ENCODE data around the gene IVD. TPM values are rescaled to one million over a fixed set of nuclear protein-coding genes. Genes with fewer than 3 reads are reported as not detected.

The IVD gene
- total and polyA plus RNA-seq, 2 of the 8 experiments (the other 6 are each of a cell fraction or from before 2014, with no cell fraction given), result 55.2 to 78.8 TPM

GRCh38 chr15:40470423-40471104 lies 65.0 kb downstream of the IVD start, which contains the start of gene CHST14:
Gene CHST14 (plus strand): TSS chr15:40470984. CDS start chr15:40471214, 230 bp downstream.
- Histone ChIP-seq H3K79me1 (ENCODE audit: low read depth, low read length) (peaks cover 7% of the 10 kb centered on the region; the same call in 1 of the 2 replicates), H3K27ac (ENCODE audit: low read depth, low read length) (peak within 1 kb of the TSS; percentile 57; the same call in 1 of the 2 replicates), H2AFZ (ENCODE audit: low read length) (peak within 1 kb of the TSS; percentile 33; the same call in 1 of the 2 replicates), H2BK20ac (ENCODE audit: low read length) (no peak within 1 kb of the TSS; the same call in 1 of the 2 replicates), H2AK5ac (ENCODE audit: low read depth, low read length) (0 out of 2 replicates have a peak within 1 kb of the TSS, but pooled peaks have one; percentile 94), H3K23ac (ENCODE audit: insufficient read length) (no peak within 1 kb of the TSS), H3K9me3 (ENCODE audit: insufficient read depth in 2 of 2, low read depth in 1 of 2, low read length in 1 of 2) (no peaks in the 10 kb centered on the region), H4K5ac (ENCODE audit: insufficient read length, low read depth, low read length) (peak within 1 kb of the TSS; percentile 31), H2BK120ac (replicated peaks; ENCODE audit: low read depth, low read length) (no peak within 1 kb of the TSS), H3K27me3 (replicated peaks in 1 of 4; ENCODE audit: control insufficient read depth in 3 of 4, extremely low read depth in 1 of 4, insufficient read depth in 3 of 4, low read length in 3 of 4) (peaks cover 0 to 3% (median 0%) of the 10 kb centered on the region in 4 experiments; a peak in 1 of 7 replicates), H3K4me2 (ENCODE audit: insufficient read depth in 1 of 2, low read depth in 2 of 2, low read length in 2 of 2) (peak within 1 kb of the TSS; percentile 87 to 91), H3K79me2 (ENCODE audit: control insufficient read depth in 1 of 2, insufficient read depth in 2 of 2, low read length in 2 of 2) (no peaks in the 10 kb centered on the region), H2BK15ac (ENCODE audit: low read length) (peak within 1 kb of the TSS; percentile 95; the same call in 1 of the 2 replicates), H3K56ac (replicated peaks; ENCODE audit: insufficient read length, low read depth, low read length) (peak within 1 kb of the TSS; percentile 32), H3K14ac (ENCODE audit: insufficient read length) (no peak within 1 kb of the TSS), H2BK12ac (ENCODE audit: low read depth, low read length) (peak within 1 kb of the TSS; percentile 84; the same call in 1 of the 2 replicates), H4K8ac (ENCODE audit: extremely low read depth, insufficient read depth, low read length) (no peak within 1 kb of the TSS), H3K36me3 (ENCODE audit: control insufficient read depth in 2 of 4, insufficient read depth in 4 of 4, low read length in 3 of 4) (peaks cover 4 to 16% (median 10%) of the 10 kb centered on the region in 4 experiments; a peak in 6 of 8 replicates), H3K4me3 (ENCODE audit: extremely low read depth in 1 of 4, insufficient read depth in 2 of 4, low read depth in 3 of 4, low read length in 4 of 4) (peak within 1 kb of the TSS; percentile 68 to 87 (median 71)), H3K18ac (ENCODE audit: extremely low read depth, low read length) (peak within 1 kb of the TSS; percentile 60), H2BK5ac (ENCODE audit: low read depth, low read length) (peak within 1 kb of the TSS; percentile 78; the same call in 1 of the 2 replicates), H3K4ac (replicated peaks; ENCODE audit: insufficient read length, low read depth, low read length) (peak within 1 kb of the TSS; percentile 91), H4K20me1 (replicated peaks in 1 of 2; ENCODE audit: control insufficient read depth in 1 of 2, insufficient read depth in 2 of 2, low read length in 2 of 2) (peaks cover 1 to 8% of the 10 kb centered on the region in 2 experiments), H4K91ac (replicated peaks; ENCODE audit: insufficient read length, low read length) (peak within 1 kb of the TSS; percentile 50), H3K4me1 (replicated peaks in 1 of 4; ENCODE audit: control insufficient read depth in 3 of 4, insufficient read depth in 4 of 4, low read length in 3 of 4) (peaks cover 0 to 17% (median 10%) of the 10 kb centered on the region in 4 experiments; a peak in 6 of 7 replicates), H3K23me2 (ENCODE audit: low read depth, low read length) (peaks cover 16% of the 10 kb centered on the region), H3K9ac (replicated peaks in 1 of 4; ENCODE audit: extremely low read depth in 1 of 4, low read depth in 3 of 4, low read length in 3 of 4) (peak within 1 kb of the TSS; percentile 44 to 65 (median 50))
- ChIA-PET CTCF (ENCODE audit: partially characterized antibody) (interaction anchor here (0.5 to 2.4 kb wide), 9 partner anchors 12 to 1464 kb away, joined by 3 to 12 read pairs (median 6); no protein-coding TSS in a partner anchor), POLR2A (ENCODE audit: partially characterized antibody) (interaction anchor here (0.9 to 3.5 kb wide), 12 partner anchors 8 to 84 kb away, joined by 3 to 21 read pairs (median 4); partner anchors contain the start of genes BAHD1 and IVD)
- FAIRE-seq, result peak; percentile 60
- DNase-seq (ENCODE audit: low read depth in 1 of 2, low spot score in 2 of 2), result peak; percentile 27 to 72
- 11% methylated on average over 14 of the region's 52 CpGs; no CpG with 5 or more reads in 1 of the 2 experiments for WGBS, 2 experiments (ENCODE audit: extremely low coverage in 1 of 2, insufficient coverage in 1 of 2, insufficient read length in 1 of 2, insufficient replicate concordance in 2 of 2, low coverage in 1 of 2, low lambda C conversion rate in 2 of 2, missing lambda C conversion rate in 1 of 2)
- no peak for TF ChIP-seq BCL11A (IDR thresholded peaks at IDR 0.05; ENCODE audit: low read depth in 2 of 2, low read length in 2 of 2)
- TF ChIP-seq KDM4A (IDR thresholded peaks at IDR 0.05; ENCODE audit: low read depth, low read length, severe bottlenecking), result no peak
- peak; percentile 75; the same call in 1 of the 2 replicates for TF ChIP-seq EGR1 (IDR thresholded peaks at IDR 0.05; ENCODE audit: borderline replicate concordance, low read depth, low read length)
- TF ChIP-seq SP4 (IDR thresholded peaks at IDR 0.05; ENCODE audit: low read length), result no peak
- TF ChIP-seq PHF8 (conservative IDR thresholded peaks at IDR 0.05; ENCODE audit: low read depth, low read length), result 0 out of 2 replicates have a peak, but pooled peaks have one; percentile 38
- TF ChIP-seq ATF3 (IDR thresholded peaks at IDR 0.05; ENCODE audit: insufficient read depth, low read depth, low read length), result no peak
- TF ChIP-seq POLR2A (IDR thresholded peaks at IDR 0.05; ENCODE audit: control extremely low read depth in 1 of 2, low read depth in 2 of 2, low read length in 2 of 2), result 0 out of 3 replicates have a peak, but pooled peaks of 1 of the 2 experiments have one; percentile 8
- TF ChIP-seq USF2 (IDR thresholded peaks at IDR 0.05; ENCODE audit: low read length), result no peak
- no peak for TF ChIP-seq KDM5A (IDR thresholded peaks at IDR 0.05; ENCODE audit: low read length)
